ENCODE data around the gene TRAP1.

Gene TRAP1

GRCh38 chr16:3674513-3675295 is 42.6 kb downstream of the TRAP1 start:
- no peak for TF ChIP-seq CTCF (IDR thresholded peaks at IDR 0.05; ENCODE audit: low read depth, low read length, missing control alignments)
- H3K4me3 ChIP-seq (ENCODE audit: low read depth, low read length) = no peak overlapping the region
- DNase-seq (ENCODE audit: low read depth) = no peak

GRCh38 chr16:3673676-3674377 is 43.5 kb downstream of the TRAP1 start:
- DNase-seq (ENCODE audit: low read depth) = no peak
- no peak for TF ChIP-seq CTCF (IDR thresholded peaks at IDR 0.05; ENCODE audit: low read depth, low read length, missing control alignments)
- no peak overlapping the region for H3K4me3 ChIP-seq (ENCODE audit: low read depth, low read length)

- no peak for DNase-seq (ENCODE audit: low read depth)
- TF ChIP-seq CTCF (IDR thresholded peaks at IDR 0.05; ENCODE audit: low read depth, low read length, missing control alignments) = no peak
- no peak overlapping the region for H3K4me3 ChIP-seq (ENCODE audit: low read depth, low read length)
Observed at GRCh38 chr16:3673201-3673600, 44.1 kb downstream of the TRAP1 start.

DNA sequence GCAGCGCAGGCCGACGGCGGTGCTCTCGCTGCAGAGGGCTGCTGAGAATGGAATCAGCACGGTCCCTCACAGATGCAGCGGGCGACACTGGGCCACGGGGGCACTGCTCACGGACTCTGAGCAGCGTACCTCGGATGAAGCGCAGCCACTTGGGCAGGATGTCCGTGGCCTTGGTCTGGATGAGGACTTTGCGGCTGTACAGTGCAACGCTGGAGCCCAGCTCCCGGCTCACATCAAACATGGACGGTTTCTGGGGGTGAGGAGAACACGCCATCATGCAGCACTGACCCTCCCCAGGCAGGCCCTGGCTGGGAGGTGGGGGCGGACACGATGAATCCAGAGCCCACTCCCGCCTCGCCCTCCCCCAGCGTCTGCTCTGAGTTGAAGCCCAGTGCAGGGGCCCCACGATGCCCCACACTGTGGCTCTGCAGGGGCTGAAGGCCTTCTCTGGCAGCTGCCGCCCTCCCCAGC is 44.7 kb downstream of the TRAP1 start:
- no peak overlapping the region for H3K4me3 ChIP-seq (ENCODE audit: low read depth, low read length)
- TF ChIP-seq CTCF (IDR thresholded peaks at IDR 0.05; ENCODE audit: low read depth, low read length, missing control alignments) = no peak
- no peak for DNase-seq (ENCODE audit: low read depth)

DNA sequence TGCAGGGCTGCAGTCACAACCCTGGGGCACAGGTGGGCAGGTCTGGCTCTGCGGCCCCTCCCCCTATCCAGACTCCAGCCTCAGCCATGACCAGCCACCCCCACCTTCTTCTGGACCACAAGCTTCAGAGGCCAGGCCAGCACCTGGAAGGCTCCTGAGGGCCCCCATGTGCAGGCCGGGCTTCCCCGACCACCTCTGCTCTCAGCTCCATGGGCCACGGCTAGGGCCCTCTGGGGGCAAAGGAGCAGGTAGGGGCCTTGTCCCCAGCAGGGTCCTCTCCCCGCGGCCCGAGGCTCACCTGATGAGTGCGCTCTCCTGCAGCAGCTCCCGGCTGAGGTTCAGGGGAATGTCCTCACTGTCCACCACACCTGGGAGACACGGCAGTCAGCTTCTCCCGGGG is 45.9 kb downstream of the TRAP1 start:
- DNase-seq (ENCODE audit: low read depth) = no peak
- TF ChIP-seq CTCF (IDR thresholded peaks at IDR 0.05; ENCODE audit: low read depth, low read length, missing control alignments) = no peak
- no peak overlapping the region for H3K4me3 ChIP-seq (ENCODE audit: low read depth, low read length)

DNA sequence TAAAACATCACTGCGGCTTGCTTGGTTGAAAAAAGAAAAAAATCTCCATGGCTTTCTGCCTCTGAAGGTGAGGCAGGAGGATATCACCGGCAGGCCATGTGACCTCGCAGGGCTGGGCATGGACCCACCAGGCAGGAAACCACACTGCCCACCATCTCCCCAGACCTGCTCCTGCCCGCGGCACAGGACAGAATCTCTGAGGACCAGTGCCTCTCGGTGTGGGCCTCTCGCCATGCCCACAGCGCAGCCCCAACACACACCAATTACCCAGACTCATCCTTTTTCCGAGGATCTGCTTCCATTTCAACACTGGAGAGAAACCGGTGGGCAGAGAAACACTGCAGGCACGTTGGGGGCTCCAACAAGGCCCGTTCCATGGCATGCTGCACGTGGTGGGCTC is 46.6 kb downstream of the TRAP1 start:
- TF ChIP-seq CTCF (IDR thresholded peaks at IDR 0.05; ENCODE audit: low read depth, low read length, missing control alignments) = no peak
- no peak overlapping the region for H3K4me3 ChIP-seq (ENCODE audit: low read depth, low read length)
- DNase-seq (ENCODE audit: low read depth) = no peak

All from GM12864 (cell line).